IPS-11a (cell line): ENCODE measurements around the gene EEF2.
"Not testable (repeated sequence)": the region's sequence is repeated elsewhere in the genome, so short reads cannot be mapped to it uniquely, and the experiment has no call there.

ENCODE experiments used
- H3K4me3 ChIP-seq: one replicate; pipeline ENCODE4 v1.5.1; 2013; ENCODE audit warnings: low read depth, low read length, control low read depth

EEF2 gene

DNA sequence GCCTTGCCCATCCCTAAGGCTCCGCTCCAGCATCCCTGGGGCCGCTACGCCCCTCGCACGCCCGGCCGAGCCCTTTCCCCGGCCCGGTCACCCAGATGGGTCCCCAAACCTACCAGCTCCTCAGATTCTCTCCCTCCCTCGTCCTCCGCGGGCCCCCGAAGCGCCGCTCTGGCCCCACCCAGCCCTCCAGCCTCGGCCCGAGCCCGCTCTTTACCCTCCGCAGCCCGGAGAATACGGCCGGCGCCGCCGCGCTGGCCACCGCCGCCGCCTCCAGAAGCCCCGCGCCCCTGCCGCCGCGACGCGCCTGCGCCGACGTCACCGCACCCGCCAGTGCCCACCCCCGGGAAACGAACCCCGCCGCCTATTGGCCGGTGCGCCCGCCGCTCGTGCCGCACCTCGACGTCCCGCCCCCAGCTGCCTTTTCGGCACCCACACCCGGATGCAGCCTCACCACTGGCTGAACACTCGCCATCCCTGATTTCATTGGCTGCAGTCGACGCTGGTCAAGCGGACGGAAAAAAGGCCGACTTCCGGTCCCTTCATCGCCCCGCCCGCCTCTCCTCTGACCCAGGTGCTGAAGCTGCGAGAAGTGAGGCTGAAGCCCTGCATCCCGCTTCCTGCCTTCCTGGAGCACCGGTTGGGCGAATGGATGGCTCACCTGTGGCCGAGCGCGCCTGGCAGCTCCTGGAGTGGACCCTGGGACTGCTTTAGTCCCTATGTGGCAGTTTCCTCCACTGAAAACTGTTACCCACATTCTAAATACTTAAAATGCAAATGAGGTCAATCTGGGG is 14.3 kb downstream of the EEF2 start, which contains the start of gene DAPK3:
Gene DAPK3, minus strand, starts transcription at position 292 of the 791 bp plus-strand sequence. CDS start 1,364 bp downstream, outside the sequence.
- peak within 1 kb of the TSS; percentile 75 for H3K4me3 ChIP-seq

DNA sequence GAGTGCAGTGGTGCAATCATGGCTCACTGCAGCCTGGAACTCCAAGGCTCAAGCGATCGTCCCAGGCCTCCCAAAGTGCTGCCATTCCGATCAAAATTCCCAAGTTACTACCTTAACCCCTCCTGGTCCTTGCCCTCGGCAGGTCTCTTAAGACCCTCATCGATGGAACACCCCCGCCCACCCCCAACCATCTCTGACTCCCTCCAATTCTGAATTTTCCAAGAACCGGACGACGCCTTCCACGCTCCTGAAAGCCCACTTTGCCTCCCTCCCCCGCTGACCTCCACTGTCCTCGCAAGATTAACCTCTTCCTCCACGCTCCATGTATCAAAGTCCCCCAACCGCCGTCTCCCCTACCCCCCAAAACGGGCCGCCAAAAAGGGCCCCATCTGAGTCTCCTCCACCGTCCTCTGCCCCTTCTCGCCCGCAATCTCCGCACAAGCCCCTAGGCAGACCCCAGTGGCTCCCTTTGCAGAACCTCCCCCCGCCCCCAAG is 14.9 kb downstream of the EEF2 start:
- H3K4me3 ChIP-seq: peak overlapping the region; percentile 75

GRCh38 chr19:3969435-3970312 is 15.6 kb downstream of the EEF2 start:
- H3K4me3 ChIP-seq: peak overlapping the region; percentile 75

DNA sequence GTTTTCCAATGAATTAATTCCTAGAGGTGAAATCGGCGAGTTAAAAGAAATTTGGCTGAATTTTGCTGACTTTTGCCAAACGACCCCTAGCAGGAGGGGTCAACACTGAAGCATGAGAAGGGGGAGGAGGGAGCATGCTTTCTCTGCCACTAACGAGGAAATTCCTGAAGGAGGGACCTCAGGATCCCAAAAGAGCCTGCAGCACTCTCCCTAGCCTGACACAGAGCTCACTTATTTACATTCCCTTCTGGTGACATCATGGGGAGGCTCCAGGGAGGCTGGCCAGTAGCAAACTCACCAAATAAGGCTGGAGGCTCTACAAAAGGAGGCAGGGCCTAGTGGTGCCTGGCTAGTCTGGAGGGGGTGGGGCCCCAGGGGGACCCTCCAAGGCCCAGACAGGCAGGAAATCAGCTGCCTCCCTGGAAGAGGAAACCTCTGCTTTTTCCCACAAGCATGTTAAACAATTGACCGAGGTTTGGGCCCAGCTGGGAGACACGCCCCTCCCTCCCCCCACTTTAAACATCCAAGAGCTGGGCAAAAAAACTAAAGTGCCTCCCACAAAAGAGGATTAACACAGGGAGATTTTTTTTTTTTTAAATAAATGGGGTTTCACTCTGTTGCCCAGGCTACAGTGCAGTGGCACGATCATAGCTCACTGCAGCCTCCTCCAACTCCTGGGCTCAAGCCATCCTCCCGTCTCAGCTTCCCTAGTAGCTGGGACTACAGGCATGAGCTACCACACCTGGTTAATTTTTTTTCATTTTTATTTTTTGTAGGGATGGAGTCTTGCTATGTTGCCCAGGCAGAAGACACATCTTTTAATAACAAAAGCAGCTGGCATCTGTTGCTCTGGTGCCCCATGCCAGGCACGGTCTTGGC is 16.5 kb downstream of the EEF2 start:
- H3K4me3 ChIP-seq: peak overlapping the region; percentile 75

- not testable (repeated sequence) for H3K4me3 ChIP-seq
These were observed 17.3 kb downstream of the EEF2 start for GRCh38 chr19:3967983-3968382.

DNA sequence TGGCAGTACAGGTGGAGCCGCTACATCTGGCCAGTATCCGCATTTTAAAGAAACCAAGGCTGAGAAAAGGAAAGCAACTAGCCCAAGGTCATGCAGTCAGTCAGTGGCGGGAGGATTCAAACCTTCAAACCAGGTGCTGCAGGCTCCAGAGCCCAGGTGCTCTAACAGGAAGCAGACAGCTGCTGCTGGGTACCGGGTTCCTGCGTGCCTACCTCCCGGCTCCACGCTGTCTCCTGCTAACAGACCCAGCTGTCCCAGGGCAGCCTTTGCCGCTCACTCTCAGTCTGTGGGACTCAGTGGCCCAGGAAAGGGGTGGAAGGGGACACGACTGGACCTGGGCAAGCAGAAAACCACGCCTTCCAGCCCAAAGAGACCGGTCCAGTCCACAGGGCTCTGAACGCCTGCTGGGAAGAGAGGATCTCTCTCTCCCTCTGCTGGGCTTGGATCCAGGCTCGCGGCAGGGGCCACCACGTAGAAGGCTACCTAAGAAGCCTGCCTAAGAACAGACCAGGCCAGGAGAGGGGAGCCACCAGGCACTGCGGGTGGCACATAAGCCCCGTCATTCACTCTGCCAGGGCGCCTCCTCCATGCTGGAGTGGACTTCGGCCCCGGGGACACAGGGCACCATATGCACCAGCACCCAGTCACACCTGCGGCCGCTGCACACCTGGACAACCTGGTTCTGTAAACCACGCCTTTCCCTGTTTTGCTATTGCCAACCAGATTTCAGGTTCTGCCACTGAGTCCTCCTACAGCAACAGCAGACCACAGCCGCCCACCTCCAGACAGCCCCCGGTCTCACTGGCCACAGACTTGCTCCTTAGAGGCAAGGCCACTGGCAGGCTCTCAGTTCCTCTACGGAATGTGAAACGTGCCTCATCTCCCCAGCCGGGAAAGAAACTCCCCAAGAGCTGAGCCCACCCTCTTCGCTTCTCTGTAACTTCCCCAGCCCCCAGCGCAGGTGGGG is 18.9 kb downstream of the EEF2 start:
- no peak overlapping the region for H3K4me3 ChIP-seq

- no peak overlapping the region for H3K4me3 ChIP-seq
These were observed 20.7 kb downstream of the EEF2 start for GRCh38 chr19:3964256-3965194.

- no peak overlapping the region for H3K4me3 ChIP-seq
These were observed 21.6 kb downstream of the EEF2 start for GRCh38 chr19:3963458-3964255.

- H3K4me3 ChIP-seq: no peak overlapping the region
These were observed 24.3 kb downstream of the EEF2 start for GRCh38 chr19:3961007-3961406.

- no peak overlapping the region for H3K4me3 ChIP-seq
These were observed 25.5 kb downstream of the EEF2 start for GRCh38 chr19:3959766-3960131.

- H3K4me3 ChIP-seq: no peak overlapping the region
These were observed 26.2 kb downstream of the EEF2 start for GRCh38 chr19:3958836-3959765.

- no peak overlapping the region for H3K4me3 ChIP-seq
These were observed 29.6 kb downstream of the EEF2 start for GRCh38 chr19:3955688-3956087.

DNA sequence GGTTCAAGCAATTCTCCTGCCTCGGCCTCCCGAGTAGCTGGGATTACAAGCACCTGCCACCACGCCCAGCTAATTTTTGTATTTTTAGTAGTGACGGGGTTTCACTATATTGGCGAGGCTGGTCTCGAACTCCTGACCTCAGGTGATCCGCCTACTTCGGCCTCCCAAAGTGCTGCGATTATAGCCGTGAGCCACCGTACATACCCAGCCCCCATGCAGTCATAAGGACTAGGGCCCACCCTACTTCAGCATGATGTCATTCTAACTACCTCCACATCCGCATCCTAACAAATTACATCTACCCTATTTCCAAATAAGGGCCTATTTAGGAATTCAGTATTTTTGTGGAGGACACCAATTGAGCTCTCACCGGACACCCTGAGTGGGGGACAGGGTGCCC is 30.0 kb downstream of the EEF2 start:
- not testable (repeated sequence) for H3K4me3 ChIP-seq

DNA sequence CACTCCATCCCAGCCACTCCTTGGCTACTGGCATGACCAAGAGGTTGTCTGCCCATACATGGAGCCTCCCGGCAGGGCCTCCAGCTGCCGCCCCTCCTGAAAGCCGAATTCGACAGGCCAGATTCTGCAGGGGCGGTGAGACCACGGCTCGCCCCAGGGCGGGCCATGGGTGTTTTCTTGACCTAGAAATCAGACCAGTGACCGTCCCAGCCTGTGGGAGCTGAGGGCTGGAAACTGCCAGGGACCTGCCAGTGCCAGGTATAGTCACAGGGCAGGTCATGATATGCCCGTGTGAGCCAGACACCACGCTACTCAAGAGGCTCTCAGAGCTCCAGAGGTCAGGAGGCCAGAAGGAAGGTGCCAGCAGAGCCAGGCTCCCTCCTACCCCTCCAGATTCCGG is 31.2 kb downstream of the EEF2 start:
- no peak overlapping the region for H3K4me3 ChIP-seq

DNA sequence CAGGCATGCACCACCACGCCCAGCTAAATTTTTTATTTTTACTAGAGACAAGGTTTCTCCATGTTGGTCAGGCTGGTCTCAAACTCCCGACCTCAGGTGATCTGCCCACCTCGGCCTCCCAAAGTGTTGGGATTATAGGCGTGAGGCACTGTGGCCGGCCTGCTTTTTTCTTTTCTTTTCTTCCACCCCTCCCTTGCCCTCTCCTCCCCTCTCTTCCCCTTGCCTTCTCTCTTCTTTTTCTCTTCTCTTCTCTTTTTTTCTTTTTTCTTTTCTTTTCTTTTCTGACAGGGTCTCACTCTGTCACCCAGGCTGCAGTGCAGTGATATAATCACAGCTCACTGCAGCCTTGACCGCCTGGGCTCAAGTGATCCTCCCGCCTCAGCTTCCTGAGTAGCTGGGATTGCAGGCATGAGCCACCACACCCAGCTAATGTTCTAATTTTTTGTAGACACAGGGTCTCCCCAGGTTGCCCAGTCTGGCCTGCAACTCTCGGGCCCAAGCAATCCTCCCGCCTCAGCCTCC is 32.4 kb downstream of the EEF2 start:
- H3K4me3 ChIP-seq: not testable (repeated sequence)
